H9 (cell line): ENCODE measurements around the gene RFNG. TPM values are rescaled to one million over a fixed set of nuclear protein-coding genes. Genes with fewer than 3 reads are reported as not detected.

Experiments used
- DNase-seq: peaks from one replicate; pipeline ENCODE4 v3.0.0-alpha.2; 2017
- H2AFZ ChIP-seq: one replicate; pipeline ENCODE4 v1.6.1; 2013; ENCODE audit warnings: mild to moderate bottlenecking, low read length, control low read depth, moderate library complexity
- H2AK5ac ChIP-seq: 2 replicates; pipeline ENCODE4 v1.6.1; 2013; ENCODE audit warnings: low read length, control low read depth, mixed read lengths; ENCODE audit not compliant: insufficient read length
- H2BK120ac ChIP-seq: one replicate; pipeline ENCODE4 v1.6.1; 2013; ENCODE audit warnings: low read depth, mild to moderate bottlenecking, low read length, control low read depth, inconsistent platforms; ENCODE audit not compliant: poor library complexity, severe bottlenecking
- H2BK12ac ChIP-seq: 2 replicates; pipeline ENCODE4 v1.6.1; 2013; ENCODE audit warnings: low read length, control low read depth, mixed read lengths, low read depth; ENCODE audit not compliant: insufficient read length
- H2BK15ac ChIP-seq: 2 replicates; pipeline ENCODE4 v1.6.1; 2013; ENCODE audit warnings: low read depth, low read length, control low read depth
- H2BK20ac ChIP-seq: one replicate; pipeline ENCODE4 v1.6.1; 2013; ENCODE audit warnings: low read depth, mild to moderate bottlenecking, low read length, control low read depth, inconsistent platforms; ENCODE audit not compliant: poor library complexity, severe bottlenecking
- H2BK5ac ChIP-seq: 2 replicates; pipeline ENCODE4 v1.6.1; 2013; ENCODE audit warnings: low read length, control low read depth, mixed read lengths; ENCODE audit not compliant: insufficient read length
- H3K14ac ChIP-seq: 2 replicates; pipeline ENCODE4 v1.6.1; 2013; ENCODE audit warnings: low read length, control low read depth; ENCODE audit not compliant: insufficient read depth
- H3K18ac ChIP-seq: 2 replicates; pipeline ENCODE4 v1.6.1; 2013; ENCODE audit warnings: low read depth, mild to moderate bottlenecking, mixed read lengths, low read length, control low read depth; ENCODE audit not compliant: insufficient read length
- H3K23ac ChIP-seq: 2 replicates; pipeline ENCODE4 v1.6.1; 2013; ENCODE audit warnings: low read length, control low read depth, mixed read lengths, low read depth; ENCODE audit not compliant: insufficient read length
- H3K23me2 ChIP-seq: 2 replicates; pipeline ENCODE4 v1.6.1; 2013; ENCODE audit warnings: low read depth, mild to moderate bottlenecking, mixed read lengths, low read length, control low read depth; ENCODE audit not compliant: insufficient read length, poor library complexity, severe bottlenecking
- H3K27ac ChIP-seq: 2 replicates; pipeline ENCODE4 v1.5.1; 2013; ENCODE audit warnings: low read length, control low read depth, mixed read lengths, low read depth; ENCODE audit not compliant: insufficient read length
- H3K27me3 ChIP-seq: 2 replicates; pipeline ENCODE4 v1.6.1; 2013; ENCODE audit warnings: low read length, control low read depth, inconsistent platforms; ENCODE audit not compliant: insufficient read depth
- H3K4ac ChIP-seq: 2 replicates; pipeline ENCODE4 v1.6.1; 2013; ENCODE audit warnings: low read depth, mild to moderate bottlenecking, control low read depth, inconsistent platforms, low read length, moderate library complexity
- H3K4me1 ChIP-seq: 2 replicates; pipeline ENCODE4 v1.6.1; 2013; ENCODE audit warnings: low read length, control low read depth, inconsistent platforms; ENCODE audit not compliant: insufficient read depth
- H3K4me2 ChIP-seq: 2 replicates; pipeline ENCODE4 v1.6.1; 2013; ENCODE audit warnings: low read length, control low read depth, mixed read lengths; ENCODE audit not compliant: insufficient read length, insufficient read depth
- H3K56ac ChIP-seq: 2 replicates; pipeline ENCODE4 v1.6.1; 2013; ENCODE audit warnings: low read depth, mild to moderate bottlenecking, mixed read lengths, low read length, control low read depth; ENCODE audit not compliant: insufficient read length
- H3K79me1 ChIP-seq: 2 replicates; pipeline ENCODE4 v1.6.1; 2013; ENCODE audit warnings: low read depth, mild to moderate bottlenecking, moderate library complexity, low read length, control low read depth, inconsistent platforms; ENCODE audit not compliant: insufficient read depth, poor library complexity, severe bottlenecking
- H3K79me2 ChIP-seq: 2 replicates; pipeline ENCODE4 v1.6.1; 2013; ENCODE audit warnings: low read length, control low read depth, inconsistent platforms; ENCODE audit not compliant: insufficient read depth
- H3K9ac ChIP-seq: 2 replicates; pipeline ENCODE4 v1.6.1; 2013; ENCODE audit warnings: low read length, control low read depth, mixed read lengths; ENCODE audit not compliant: insufficient read length; ENCODE audit errors: extremely low read depth
- H3K9me3 ChIP-seq: one replicate; pipeline ENCODE4 v1.6.1; 2013; ENCODE audit warnings: low read depth, low read length, inconsistent platforms; ENCODE audit not compliant: control insufficient read depth
- H3T11ph ChIP-seq: one replicate; pipeline ENCODE4 v1.6.1; 2013; ENCODE audit warnings: mild to moderate bottlenecking, low read length, control low read depth, inconsistent platforms
- H4K20me1 ChIP-seq: one replicate; pipeline ENCODE4 v1.6.1; 2013; ENCODE audit not compliant: control insufficient read depth, insufficient read length, insufficient read depth
- H4K5ac ChIP-seq: 2 replicates; pipeline ENCODE4 v1.6.1; 2013; ENCODE audit warnings: low read depth, mild to moderate bottlenecking, mixed read lengths, low read length, control low read depth; ENCODE audit not compliant: insufficient read length
- H4K8ac ChIP-seq: replicated peaks from 2 replicates; pipeline ENCODE4 v1.6.1; 2013; ENCODE audit warnings: low read length, control low read depth, mixed read lengths, low read depth; ENCODE audit not compliant: insufficient read length
- H4K91ac ChIP-seq: 2 replicates; pipeline ENCODE4 v1.6.1; 2013; ENCODE audit warnings: low read depth, mild to moderate bottlenecking, moderate library complexity, mixed read lengths, low read length, control low read depth; ENCODE audit not compliant: insufficient read length
- H3K27ac Mint-ChIP-seq, 3 experiments: 2 replicates in 2 of 3; 3 replicates in 1 of 3; pipeline ENCODE4 v1.8.0; 2020 to 2021; ENCODE audit warnings: mixed read lengths in 3 of 3, mild to moderate bottlenecking in 1 of 3, moderate library complexity in 1 of 3
- H3K27me3 Mint-ChIP-seq: 2 replicates; pipeline ENCODE4 v1.8.0; 2021; ENCODE audit warnings: low read depth, mild to moderate bottlenecking, moderate library complexity, mixed read lengths
- H3K36me3 Mint-ChIP-seq, 3 experiments: 2 replicates in 2 of 3; 3 replicates in 1 of 3; pipeline ENCODE4 v1.8.0; 2020 to 2021; ENCODE audit warnings: low read depth in 3 of 3, mixed read lengths in 3 of 3; ENCODE audit not compliant: insufficient read depth in 1 of 3
- H3K4me1 Mint-ChIP-seq, 2 experiments: 2 replicates each; pipeline ENCODE4 v1.8.0; 2020; ENCODE audit warnings: mixed read lengths in 2 of 2
- H3K4me3 Mint-ChIP-seq, 2 experiments: 2 replicates in 1 of 2; 3 replicates in 1 of 2; pipeline ENCODE4 v1.8.0; 2020 to 2021; ENCODE audit warnings: mild to moderate bottlenecking in 2 of 2, mixed read lengths in 2 of 2, moderate library complexity in 1 of 2
- H3K9me3 Mint-ChIP-seq, 2 experiments: 2 replicates in 1 of 2; 3 replicates in 1 of 2; pipeline ENCODE4 v1.8.0; 2020; ENCODE audit warnings: mild to moderate bottlenecking in 2 of 2, mixed read lengths in 2 of 2, moderate library complexity in 1 of 2
- CTCF ChIP-seq: fragments of 200-600 bp; sonication (generic); conservative IDR thresholded peaks from 3 replicates; pipeline ENCODE4 v1.8.0; 2021; ENCODE audit warnings: antibody characterized with exemption, mild to moderate bottlenecking
- WGBS: extraction: QIAGEN DNeasy Blood & Tissue Kit; methylation state at CpG from one replicate; pipeline ENCODE4 v1.1.7; 2013; ENCODE audit warnings: missing lambda C conversion rate, low lambda C conversion rate, mixed read lengths; ENCODE audit not compliant: insufficient read length; ENCODE audit errors: extremely low coverage; 5-methylcytosine and 5-hydroxymethylcytosine counted together
- total RNA-seq: library from RNA; stranded (reverse); gene quantifications from 2 replicates; pipeline ENCODE4 v1.2.1, GENCODE V29; 2021

The RFNG gene
- total RNA-seq, 1 experiment from 2014 or later: 34.0 TPM

DNA sequence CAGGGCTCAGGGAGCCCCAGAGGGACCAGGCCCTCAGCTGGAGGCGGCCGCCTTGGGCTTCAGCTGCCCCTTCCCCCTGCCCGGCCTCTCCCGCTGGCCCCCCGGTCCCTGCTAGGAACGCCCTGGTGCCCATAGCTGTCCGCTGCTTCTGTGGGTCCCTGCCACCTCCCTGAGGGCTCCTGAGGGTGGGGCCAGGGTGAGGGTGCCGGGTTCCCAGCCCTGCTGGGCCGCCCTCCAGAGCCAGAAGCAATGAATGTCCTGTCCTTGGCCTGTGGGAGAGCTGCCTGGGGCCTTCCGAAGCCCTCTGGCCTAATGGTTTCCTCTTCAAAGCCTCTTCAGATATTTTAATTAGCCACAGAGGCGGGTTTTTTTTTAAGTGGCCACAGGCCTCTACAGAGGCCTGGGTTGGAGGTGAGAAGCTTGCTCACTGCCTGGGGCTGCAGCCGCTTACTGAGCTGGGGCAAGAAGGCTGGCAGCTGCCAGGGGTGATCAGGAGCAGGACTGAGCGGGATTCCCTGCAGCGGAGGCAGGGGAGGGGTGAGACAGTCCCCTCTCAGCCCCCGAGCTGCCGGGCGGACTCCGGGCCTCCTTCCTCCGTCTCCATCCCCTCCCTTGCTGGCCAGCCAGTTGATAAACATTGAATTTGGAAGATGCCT lies 38.8 kb downstream of the RFNG start:
- Histone ChIP-seq H2BK120ac (no peak overlapping the region), H3K4me2 (no peak overlapping the region), H2BK15ac (no peak overlapping the region), H3K27me3 (no peaks in the 10 kb centered on the region), H2BK20ac (no peak overlapping the region), H3K79me2 (no peaks in the 10 kb centered on the region), H3T11ph (no peak overlapping the region), H3K9ac (no peak overlapping the region), H4K91ac (no peak overlapping the region), H3K79me1 (no peaks in the 10 kb centered on the region), H2AK5ac (no peak overlapping the region), H3K4ac (no peak overlapping the region), H2BK12ac (no peak overlapping the region), H3K14ac (no peak overlapping the region; the same call in 1 of the 2 replicates), H3K23ac (no peak overlapping the region), H4K5ac (no peak overlapping the region), H3K27ac (no peak overlapping the region), H3K23me2 (no peaks in the 10 kb centered on the region), H4K20me1 (no peaks in the 10 kb centered on the region), H3K4me1 (no peaks in the 10 kb centered on the region), H3K56ac (no peak overlapping the region), H3K9me3 (no peaks in the 10 kb centered on the region), H2BK5ac (no peak overlapping the region), H3K18ac (no peak overlapping the region), H4K8ac (no peak overlapping the region), H2AFZ (no peak overlapping the region)
- H3K27me3 Mint-ChIP-seq: no peaks in the 10 kb centered on the region; the same call in 1 of the 2 replicates
- no peak for TF ChIP-seq CTCF
- H3K36me3 Mint-ChIP-seq: no peaks in the 10 kb centered on the region
- 0 out of 4 replicates have a peak, but pooled peaks cover 0 to 2% of the 10 kb centered on the region in 2 experiments for H3K4me1 Mint-ChIP-seq
- H3K9me3 Mint-ChIP-seq: no peaks in the 10 kb centered on the region
- H3K27ac Mint-ChIP-seq: no peak overlapping the region; a peak in 1 of 7 replicates
- no CpG with 5 or more reads among the region's 19 CpGs for WGBS
- no peak for DNase-seq
- H3K4me3 Mint-ChIP-seq: no peak overlapping the region
